ENCODE results near the gene ALDH3A1. TPM values are rescaled to one million over a fixed set of nuclear protein-coding genes. Genes with fewer than 3 reads are reported as not detected.

The ALDH3A1 gene
- polyA plus RNA-seq, 1 donor: 0.18 TPM

- no peak for DNase-seq
Observed at GRCh38 chr17:19718613-19719354, 29.3 kb downstream of the ALDH3A1 start.

- no peak for DNase-seq
Observed at GRCh38 chr17:19718041-19718612, 30.0 kb downstream of the ALDH3A1 start.

GRCh38 chr17:19717411-19717908 is 30.6 kb downstream of the ALDH3A1 start:
- no peak for DNase-seq

DNA sequence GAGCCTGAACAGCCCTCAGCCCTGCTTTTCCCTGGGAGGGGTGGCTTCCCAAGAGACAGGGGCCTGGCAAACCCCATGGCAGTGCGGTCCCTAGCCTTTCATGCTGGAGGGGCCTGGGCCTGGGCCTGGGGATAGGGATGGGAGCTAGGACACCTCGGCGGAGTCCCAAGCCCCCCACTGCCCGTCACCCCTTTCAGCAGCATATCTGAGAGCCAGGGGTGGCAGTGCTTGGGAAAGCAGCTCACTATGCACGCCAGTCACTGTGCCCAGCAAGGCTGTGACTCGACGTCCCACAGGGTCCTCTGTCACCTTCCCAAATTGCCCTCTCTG is 31.1 kb downstream of the ALDH3A1 start:
- DNase-seq: no peak

DNA sequence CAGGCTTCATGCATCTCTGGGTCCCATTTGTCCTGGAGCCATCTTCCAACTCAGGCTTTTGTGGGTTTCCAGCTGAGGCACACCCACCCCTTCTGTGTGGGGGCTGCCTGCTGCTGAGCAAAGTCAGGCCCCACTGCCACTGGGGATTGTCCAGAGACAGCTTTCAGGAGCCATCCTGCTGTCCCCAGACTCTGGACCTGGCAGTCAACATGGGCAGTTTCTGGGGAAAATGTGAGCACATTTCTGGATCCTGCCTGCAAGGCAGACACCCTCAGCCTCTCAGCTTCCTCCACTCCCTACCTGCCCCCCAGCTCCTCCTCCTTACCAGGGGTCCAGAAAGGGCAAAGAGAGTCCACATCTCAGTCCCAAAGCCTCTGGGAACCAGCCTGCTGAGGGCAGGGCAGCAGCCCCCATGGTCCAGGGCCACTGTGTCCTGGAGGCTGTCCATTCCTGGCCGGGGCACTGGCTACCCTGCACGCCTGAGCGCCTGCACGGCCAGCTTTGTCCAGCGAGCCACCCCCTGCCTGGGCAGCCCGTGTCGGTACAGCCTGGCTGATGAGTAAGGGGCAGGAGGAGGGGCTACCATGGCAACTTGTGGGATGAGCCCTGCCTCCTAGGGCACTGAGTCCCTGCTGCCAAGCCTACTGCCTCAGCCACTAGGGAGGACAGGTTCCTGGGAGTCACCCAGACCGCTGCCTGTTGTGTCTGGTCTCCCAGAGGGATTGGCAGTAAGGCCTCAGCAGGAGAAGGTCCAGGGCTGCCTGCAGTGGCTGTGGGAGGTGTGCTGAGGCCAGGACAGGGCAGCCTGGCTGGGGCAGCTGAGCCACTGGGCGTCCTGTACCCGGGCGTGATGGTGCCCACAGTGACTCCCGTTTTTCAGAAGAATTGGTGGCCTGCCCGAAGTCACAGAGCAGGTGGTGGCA is 31.7 kb downstream of the ALDH3A1 start, which contains the start of gene SLC47A2:
Gene SLC47A2 (minus strand): TSS at position 477 of the 923 bp plus-strand sequence. CDS start 29 bp downstream, at position 448.
- DNase-seq: no peak

DNA sequence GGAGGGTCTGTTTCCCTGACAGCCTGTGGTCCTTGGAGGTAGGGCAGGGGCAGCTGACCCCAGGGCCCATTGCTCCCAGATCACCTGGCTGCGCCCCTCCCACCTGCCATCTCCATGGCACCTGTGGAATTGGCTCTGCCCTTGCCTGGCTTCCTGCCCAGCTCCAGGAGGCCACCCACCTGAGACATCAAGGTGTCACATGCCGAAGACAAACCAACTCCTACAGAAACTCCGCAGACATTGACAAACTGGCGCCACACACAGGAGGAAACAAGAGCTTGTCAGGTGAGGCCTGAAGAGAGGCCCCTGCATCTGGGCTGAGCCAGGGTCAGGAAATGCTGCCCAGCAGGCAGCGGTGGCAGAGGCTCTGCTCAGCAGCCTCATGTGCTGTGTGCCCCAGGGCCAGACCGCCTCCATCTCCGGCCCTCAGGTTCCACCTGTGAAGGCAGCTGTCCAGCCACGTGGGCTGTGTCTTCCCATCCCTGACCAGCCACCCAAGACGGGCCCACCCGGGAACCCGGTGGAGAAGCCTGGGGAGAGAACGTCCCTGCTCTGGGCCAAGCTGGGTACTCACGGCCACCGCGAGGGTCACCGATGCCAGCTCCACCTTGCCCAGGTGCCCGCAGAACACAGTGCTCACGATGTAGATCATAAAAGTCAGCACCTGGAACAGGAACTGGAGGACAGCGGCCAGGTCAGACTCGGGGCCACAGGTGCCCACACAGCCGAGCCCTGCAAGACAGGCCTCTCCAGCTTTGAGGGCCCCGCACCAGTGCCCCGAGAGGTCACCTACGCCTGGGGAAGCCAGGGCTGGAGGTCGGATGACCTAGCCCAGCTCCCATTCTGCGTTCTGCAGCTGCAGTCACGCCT is 33.3 kb downstream of the ALDH3A1 start:
- no peak for DNase-seq

- DNase-seq: no peak
Observed at GRCh38 chr17:19713901-19714361, 34.2 kb downstream of the ALDH3A1 start.

GRCh38 chr17:19713462-19713861 is 34.6 kb downstream of the ALDH3A1 start:
- no peak for DNase-seq

- DNase-seq: no peak
Observed at GRCh38 chr17:19712436-19713004, 35.6 kb downstream of the ALDH3A1 start.

DNA sequence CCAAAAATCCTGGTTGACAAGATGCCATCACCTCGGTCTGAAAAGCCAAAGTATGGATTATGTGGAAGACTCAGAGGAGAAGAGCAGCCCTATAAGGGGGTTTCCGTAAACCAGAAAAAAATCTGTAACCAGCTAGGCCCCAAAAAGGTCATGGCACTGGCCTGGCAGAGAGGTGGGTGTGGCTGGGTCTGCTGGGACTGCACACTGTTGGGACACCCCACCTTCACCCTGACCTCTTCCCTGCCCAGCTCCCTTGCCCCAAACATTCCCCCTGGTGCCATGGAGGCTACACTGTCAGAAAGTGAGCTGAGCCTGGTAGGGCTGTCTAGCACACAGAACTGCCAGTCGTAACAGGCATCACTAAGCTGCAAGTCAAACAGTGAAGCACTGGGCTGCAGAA is 38.3 kb downstream of the ALDH3A1 start:
- no peak for DNase-seq

DNA sequence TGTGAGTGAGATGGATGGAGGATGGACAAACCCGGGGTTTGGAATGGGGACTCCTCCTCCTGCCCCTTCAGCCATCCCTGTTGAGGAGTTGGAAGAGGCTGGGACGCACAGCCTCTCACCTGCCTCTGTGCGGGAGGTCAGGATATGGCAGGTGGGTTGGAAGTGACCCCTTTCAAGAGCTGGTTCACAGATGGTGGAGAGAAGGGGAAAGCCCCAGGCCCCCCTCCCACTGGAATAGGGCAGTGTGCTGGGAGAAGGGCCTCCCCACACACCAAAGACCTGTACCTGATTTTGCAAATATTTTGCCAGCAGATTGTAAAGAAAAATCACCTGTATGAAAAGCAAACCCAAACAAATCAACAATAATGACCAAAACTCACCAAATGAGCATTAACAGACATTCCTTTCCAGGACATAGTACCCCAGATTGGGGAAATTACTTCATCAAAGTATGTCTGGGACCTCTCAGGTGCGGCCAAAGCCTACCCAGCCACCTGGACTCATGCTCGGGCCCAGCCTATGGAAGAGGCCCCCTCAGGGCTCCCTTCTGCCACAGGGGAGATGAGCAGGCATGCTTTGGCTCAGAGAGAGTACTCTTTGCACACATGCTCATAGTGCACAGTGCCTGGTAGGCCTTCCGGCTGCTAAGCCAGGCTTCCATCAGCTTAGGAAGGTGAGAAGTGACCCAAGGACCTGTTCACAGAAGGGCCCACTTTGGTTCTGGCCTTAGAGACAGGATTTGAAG is 39.5 kb downstream of the ALDH3A1 start:
- DNase-seq: no peak

DNA sequence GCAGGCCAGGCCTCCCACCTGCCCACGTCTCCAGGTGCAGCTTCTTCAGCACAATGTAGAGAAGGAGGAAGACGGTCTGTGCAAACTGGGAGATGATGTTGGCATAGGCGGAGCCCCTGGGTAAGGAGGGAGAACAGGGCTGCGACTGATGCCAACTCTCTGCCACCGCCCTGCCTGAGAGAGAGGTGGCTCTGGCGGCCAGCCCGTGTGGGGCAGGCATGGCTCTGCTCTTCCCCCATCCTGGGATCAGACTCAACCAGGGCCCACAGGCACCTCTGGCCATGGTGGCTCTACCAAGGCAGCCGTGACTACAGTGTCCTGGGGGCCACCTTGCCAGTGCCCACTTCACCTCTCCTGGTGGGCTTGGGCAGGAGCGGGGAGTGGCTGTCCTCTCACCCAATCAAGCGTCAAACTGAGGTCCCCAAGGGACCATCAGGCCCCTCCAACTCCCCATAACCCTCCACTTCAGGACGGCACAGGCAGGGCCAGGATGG is 40.3 kb downstream of the ALDH3A1 start:
- no peak for DNase-seq

DNA sequence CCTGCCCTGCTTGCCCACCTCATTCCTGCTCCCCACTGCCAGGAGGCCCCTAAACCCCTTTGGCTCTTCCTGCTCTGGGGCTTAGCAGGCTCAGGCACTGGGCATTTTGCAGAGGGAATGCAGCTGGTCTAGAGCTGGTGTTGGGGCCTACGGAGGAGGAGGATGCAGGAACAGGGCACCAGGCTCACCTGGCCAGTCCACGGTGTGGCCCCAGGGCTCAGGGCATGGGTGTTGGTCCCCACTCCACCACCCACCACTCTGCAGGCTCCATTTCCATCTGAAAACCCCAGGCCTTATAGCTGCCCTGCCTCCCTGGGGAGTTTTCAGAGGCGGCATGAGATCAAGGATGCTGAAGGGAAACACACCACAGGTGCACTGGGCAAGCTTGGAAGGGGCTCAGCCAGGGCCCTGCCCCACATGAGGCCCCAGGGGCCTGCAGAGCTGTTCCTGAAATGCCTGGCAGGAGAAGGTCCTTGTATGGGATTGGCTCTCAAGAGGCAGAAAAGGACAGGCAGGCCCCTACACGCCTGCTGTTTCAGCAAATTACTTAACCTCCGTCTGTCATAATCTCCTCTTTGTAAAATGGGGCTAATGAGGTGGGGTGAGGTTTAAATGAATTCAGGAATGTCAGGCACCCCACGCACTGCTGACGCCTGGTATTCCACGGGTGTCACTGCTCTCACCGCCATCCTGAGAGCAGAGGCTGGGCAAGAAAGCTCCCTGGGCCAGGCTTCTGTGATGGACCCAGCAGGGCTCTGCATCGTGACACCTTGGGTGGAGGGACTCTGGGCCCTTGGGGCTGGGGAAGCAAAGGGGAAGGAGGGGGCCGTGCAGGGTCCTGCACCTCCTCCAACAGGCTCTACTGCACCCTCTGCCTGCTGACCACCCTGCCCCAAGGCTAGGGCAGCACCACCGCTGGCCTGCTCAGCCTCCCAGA is 41.0 kb downstream of the ALDH3A1 start:
- no peak for DNase-seq

DNA sequence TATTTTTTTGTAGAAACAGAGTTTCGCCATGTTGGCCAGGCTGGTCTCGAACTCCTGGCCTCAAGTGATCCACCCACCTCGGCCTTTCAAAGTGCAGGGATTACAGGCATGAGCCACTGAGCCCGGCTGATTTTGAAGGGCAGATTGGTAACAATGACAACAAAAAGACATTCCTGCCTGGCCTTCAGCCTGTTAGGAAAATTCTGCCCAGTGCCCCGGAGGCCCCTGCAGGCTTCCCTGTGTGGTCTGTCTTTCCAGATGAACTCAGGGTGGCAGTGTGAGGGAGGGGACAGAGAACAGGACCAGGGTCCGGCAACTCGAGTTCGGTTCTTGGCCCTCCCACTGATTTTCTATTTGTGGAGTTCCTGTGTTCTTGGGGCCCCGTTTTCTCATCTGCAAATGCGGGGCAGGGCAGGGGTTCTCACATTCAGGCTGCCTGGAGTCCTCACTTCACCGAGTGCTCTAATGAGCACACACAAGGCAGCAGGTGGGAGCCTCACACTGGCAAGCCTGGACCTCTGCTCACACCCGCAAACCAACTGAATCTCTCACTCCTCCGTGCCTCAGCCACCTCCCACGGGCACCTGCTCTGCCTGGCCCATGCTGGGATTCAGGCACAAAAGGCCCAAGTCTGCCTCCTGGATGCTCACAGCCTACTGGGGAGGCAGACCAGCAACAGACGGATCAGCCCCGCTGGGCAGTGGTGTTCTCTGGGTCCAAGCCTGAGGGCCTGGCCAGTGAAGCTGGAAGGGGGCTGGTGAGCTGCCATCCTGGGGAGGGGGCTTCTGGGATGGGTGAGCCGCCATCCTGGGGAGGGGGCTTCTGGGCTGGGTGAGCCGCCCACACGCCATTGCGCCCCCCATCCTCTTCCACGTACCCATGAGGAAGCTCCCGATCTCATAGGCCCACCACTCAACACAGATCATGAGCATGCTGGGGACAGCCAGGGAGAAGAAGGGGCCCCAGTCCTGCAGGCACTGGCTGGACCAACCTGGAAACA is 42.0 kb downstream of the ALDH3A1 start:
- no peak for DNase-seq

GRCh38 chr17:19705201-19705600 is 42.9 kb downstream of the ALDH3A1 start:
- no peak for DNase-seq

GRCh38 chr17:19703828-19704613 is 44.1 kb downstream of the ALDH3A1 start:
- no peak for DNase-seq

- no peak for DNase-seq
Observed at GRCh38 chr17:19703106-19703827, 44.8 kb downstream of the ALDH3A1 start.

Measured in hindlimb muscle (tissue), 1 donor.